ENCODE data around the gene XRN1.

XRN1 gene, protein sequence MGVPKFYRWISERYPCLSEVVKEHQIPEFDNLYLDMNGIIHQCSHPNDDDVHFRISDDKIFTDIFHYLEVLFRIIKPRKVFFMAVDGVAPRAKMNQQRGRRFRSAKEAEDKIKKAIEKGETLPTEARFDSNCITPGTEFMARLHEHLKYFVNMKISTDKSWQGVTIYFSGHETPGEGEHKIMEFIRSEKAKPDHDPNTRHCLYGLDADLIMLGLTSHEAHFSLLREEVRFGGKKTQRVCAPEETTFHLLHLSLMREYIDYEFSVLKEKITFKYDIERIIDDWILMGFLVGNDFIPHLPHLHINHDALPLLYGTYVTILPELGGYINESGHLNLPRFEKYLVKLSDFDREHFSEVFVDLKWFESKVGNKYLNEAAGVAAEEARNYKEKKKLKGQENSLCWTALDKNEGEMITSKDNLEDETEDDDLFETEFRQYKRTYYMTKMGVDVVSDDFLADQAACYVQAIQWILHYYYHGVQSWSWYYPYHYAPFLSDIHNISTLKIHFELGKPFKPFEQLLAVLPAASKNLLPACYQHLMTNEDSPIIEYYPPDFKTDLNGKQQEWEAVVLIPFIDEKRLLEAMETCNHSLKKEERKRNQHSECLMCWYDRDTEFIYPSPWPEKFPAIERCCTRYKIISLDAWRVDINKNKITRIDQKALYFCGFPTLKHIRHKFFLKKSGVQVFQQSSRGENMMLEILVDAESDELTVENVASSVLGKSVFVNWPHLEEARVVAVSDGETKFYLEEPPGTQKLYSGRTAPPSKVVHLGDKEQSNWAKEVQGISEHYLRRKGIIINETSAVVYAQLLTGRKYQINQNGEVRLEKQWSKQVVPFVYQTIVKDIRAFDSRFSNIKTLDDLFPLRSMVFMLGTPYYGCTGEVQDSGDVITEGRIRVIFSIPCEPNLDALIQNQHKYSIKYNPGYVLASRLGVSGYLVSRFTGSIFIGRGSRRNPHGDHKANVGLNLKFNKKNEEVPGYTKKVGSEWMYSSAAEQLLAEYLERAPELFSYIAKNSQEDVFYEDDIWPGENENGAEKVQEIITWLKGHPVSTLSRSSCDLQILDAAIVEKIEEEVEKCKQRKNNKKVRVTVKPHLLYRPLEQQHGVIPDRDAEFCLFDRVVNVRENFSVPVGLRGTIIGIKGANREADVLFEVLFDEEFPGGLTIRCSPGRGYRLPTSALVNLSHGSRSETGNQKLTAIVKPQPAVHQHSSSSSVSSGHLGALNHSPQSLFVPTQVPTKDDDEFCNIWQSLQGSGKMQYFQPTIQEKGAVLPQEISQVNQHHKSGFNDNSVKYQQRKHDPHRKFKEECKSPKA (N-terminal part only)

DNA sequence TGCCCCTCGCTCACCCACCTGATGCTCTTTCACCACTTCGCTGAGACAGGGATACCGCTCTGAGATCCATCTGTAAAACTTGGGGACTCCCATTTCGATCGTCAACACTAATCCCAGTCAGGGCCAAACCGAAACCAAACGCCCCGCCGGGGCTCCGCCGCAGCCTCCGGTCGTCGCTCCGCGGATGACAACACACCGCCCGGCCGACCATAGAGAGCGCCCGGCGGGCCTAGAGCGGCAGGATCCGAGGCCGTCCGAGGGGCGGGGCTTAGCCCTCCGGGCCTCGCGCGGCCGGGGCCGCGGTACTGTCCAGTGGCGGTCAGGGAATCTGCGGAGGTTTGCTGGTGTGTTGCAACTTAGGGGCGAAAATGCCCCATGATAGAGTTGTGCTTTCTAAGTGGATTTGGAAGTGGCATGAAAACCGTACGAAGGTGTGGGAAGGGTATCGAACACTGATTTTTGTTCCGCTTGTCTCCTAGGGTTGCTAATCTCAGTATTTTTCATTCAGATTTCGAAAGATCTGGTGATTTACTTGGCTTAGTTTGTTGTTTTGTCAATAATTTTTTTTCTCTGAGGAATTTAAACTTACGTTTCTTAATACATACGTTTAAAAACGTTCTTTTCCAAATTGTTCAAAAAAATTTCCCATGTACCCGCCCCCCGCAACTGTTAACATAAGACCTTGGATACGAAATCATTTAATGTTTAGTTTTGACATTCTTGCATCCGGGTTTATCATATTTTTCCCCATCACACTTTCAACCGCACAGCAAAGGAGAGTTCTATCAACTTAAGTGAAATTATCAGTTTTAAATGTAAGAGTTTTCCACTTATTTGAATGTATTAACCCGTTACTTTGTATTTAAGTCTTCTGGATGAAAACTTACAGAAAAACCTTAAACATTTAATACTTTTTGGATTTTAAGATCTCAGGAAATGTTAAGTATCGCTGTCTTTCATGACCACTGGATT is at the start of gene XRN1:
Gene XRN1, minus strand, starts transcription at position 186 of the 972 bp plus-strand sequence. Its CDS starts 93 bp downstream, at position 93.
- Histone ChIP-seq H3K27me3 (ENCODE audit: control insufficient read depth, insufficient read depth, low read length) (no peaks in the 10 kb centered on the region), H3K4me3 (ENCODE audit: low read length) (peak within 1 kb of the TSS; percentile 100), H3K36me3 (ENCODE audit: control insufficient read depth, insufficient read depth, low read length) (no peaks in the 10 kb centered on the region), H3K9ac (ENCODE audit: low read length) (peak within 1 kb of the TSS; percentile 100), H3K4me1 (ENCODE audit: control insufficient read depth, insufficient read depth, low read length) (peaks cover 5% of the 10 kb centered on the region), H3K27ac (ENCODE audit: low read depth, low read length) (peak within 1 kb of the TSS; percentile 93)

DNA sequence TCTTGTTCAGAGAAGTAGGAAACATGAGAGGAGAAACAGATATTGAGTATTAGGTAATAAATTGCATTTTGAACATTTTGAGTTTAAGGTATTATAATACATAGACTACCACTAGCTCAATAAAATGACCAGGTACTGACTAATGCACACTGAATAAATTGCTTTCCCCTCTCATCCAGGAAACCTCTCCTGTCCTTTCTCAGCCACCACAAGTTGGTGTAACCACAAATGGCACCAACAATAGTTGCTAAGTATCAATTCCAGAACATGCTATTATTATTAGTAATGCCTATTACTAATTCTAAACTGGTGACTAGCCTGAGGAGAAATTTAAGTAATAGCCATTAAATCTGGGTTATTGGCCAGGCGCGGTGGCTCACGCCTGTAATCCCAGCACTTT is 47.3 kb upstream of the XRN1 start:
- H3K36me3 ChIP-seq (ENCODE audit: control insufficient read depth, insufficient read depth, low read length) = peaks cover 7% of the 10 kb centered on the region
- H3K4me1 ChIP-seq (ENCODE audit: control insufficient read depth, insufficient read depth, low read length) = no peaks in the 10 kb centered on the region

DNA sequence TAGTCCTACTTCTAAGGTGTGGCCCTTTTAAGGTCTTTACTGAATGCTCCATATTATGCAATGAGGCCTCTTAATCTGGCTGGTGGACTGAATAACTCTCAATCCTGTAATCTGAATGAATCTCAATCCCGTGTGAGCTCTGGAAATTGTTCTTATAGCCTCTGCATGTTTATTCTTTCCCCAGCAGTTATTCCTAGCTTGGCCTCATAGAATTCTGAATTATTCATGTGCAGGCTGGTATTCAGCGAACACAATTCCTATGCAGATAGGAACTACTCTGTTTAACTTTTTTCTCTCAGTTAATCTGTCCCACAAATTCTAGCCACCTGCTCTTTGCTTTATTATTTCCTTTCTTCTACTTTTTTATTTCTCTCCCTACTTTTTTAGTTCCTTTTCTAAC is 44.3 kb upstream of the XRN1 start:
- Histone ChIP-seq H3K36me3 (ENCODE audit: control insufficient read depth, insufficient read depth, low read length) (peaks cover 13% of the 10 kb centered on the region), H3K9ac (ENCODE audit: low read length) (no peak overlapping the region), H3K4me1 (ENCODE audit: control insufficient read depth, insufficient read depth, low read length) (no peaks in the 10 kb centered on the region), H3K4me3 (ENCODE audit: low read length) (no peak overlapping the region), H3K27ac (ENCODE audit: low read depth, low read length) (no peak overlapping the region), H3K27me3 (ENCODE audit: control insufficient read depth, insufficient read depth, low read length) (no peaks in the 10 kb centered on the region)

More for the DNA sequence above, 47.3 kb upstream of the XRN1 start:
- no peak overlapping the region for H3K9ac ChIP-seq (ENCODE audit: low read length)
- no peak overlapping the region for H3K4me3 ChIP-seq (ENCODE audit: low read length)
- H3K27ac ChIP-seq (ENCODE audit: low read depth, low read length) = no peak overlapping the region
- H3K27me3 ChIP-seq (ENCODE audit: control insufficient read depth, insufficient read depth, low read length) = no peaks in the 10 kb centered on the region

DNA sequence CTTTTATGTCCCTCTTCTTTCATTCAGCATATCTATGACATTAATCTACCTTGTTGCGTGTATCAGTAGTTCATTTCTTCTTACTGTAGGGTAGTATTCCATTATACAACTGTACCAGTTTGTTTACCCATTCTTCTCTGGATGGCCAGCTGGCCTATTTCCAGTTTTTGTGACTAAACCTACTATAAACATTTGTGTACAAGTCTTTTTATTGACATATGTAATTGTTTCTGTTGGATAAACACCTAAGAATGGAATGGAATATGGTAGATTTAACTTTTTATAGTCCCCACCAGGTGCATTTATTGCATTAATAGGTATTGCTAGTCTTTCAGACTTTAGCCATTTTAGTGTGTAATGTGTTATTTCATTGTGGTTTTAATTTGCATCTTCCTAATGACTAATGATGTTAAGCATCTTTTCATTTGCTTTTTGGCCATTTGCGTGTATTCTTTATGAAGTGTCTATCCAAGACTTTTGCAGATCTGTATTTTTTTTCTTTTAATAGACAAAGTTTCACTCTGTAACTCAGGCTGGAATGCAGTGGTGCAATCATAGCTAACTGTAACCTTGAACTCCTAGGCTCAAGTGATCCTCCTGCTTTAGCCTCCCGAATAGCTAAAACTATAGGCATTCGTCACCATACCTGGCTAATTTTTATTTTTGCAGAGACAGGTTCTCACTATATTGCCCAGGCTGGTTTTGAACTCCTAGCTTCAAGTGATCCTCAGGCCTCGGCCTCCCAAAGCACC is 41.9 kb upstream of the XRN1 start:
- Histone ChIP-seq H3K27me3 (ENCODE audit: control insufficient read depth, insufficient read depth, low read length) (no peaks in the 10 kb centered on the region), H3K4me1 (ENCODE audit: control insufficient read depth, insufficient read depth, low read length) (no peaks in the 10 kb centered on the region), H3K9ac (ENCODE audit: low read length) (no peak overlapping the region), H3K27ac (ENCODE audit: low read depth, low read length) (no peak overlapping the region), H3K4me3 (ENCODE audit: low read length) (no peak overlapping the region), H3K36me3 (ENCODE audit: control insufficient read depth, insufficient read depth, low read length) (peaks cover 16% of the 10 kb centered on the region)

DNA sequence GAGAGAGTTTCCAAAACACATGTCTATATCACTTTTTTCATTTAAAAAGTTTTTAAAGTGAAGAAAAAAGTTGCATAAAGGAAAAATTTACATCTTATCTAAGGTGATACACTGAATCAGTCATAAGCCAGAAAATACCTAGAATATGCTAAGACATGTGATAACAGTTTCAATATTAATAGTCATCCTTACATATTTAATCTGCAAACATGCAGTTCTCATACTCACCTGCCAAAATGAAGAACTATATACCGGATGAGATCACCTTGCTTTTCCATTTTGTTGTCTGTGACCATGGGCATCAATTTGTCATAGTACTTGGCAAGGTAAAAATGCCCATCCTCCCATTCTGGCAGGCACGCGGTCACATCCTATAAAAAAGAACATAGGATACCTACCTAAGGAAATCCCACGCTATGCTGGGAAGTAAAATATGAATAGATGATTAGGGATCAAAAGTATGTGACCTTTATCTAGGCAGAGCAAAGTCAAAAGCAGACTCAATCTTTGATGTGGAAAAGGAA is 37.1 kb upstream of the XRN1 start:
- Histone ChIP-seq H3K36me3 (ENCODE audit: control insufficient read depth, insufficient read depth, low read length) (peaks cover 20% of the 10 kb centered on the region), H3K27me3 (ENCODE audit: control insufficient read depth, insufficient read depth, low read length) (no peaks in the 10 kb centered on the region), H3K27ac (ENCODE audit: low read depth, low read length) (no peak overlapping the region), H3K4me1 (ENCODE audit: control insufficient read depth, insufficient read depth, low read length) (no peaks in the 10 kb centered on the region), H3K9ac (ENCODE audit: low read length) (no peak overlapping the region), H3K4me3 (ENCODE audit: low read length) (no peak overlapping the region)

DNA sequence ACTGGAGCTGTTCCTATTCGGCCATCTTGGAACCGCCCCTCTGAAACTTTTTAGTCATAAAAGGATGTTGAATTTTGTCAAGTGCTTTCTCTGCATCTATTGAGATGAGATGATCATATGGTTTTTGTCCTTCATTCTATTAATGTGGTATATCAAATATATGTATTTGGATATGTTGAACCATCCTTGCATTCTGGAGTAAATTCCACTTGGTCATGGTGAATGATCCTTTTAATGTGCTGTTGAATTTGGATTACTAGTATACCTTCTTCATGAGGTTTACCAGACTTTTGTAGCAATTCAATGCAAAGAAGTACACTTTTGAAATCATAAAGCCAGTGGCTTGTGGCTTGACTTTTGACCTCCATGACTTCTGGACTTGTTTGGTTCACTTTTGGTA is 33.4 kb upstream of the XRN1 start:
- Histone ChIP-seq H3K27ac (ENCODE audit: low read depth, low read length) (no peak overlapping the region), H3K4me3 (ENCODE audit: low read length) (no peak overlapping the region), H3K36me3 (ENCODE audit: control insufficient read depth, insufficient read depth, low read length) (peaks cover 13% of the 10 kb centered on the region), H3K9ac (ENCODE audit: low read length) (no peak overlapping the region), H3K27me3 (ENCODE audit: control insufficient read depth, insufficient read depth, low read length) (no peaks in the 10 kb centered on the region), H3K4me1 (ENCODE audit: control insufficient read depth, insufficient read depth, low read length) (no peaks in the 10 kb centered on the region)

DNA sequence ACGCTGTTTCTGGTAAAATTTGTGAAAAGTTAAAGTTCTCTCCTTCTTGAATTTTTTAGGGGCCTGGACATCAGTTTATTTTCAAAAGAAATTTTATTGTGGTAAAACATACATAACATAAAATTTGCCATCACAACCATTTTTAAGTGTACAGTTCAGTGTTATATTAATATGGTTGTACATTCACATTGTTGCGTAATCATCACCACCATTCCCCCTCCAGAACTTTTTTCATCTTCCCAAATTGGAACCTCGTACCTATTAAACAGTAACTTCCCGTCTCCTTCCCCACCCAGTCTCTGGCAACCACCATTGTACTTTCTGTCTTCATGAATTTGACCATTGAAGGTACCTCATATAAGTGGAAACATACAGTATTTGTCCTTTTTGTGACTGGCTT is 23.0 kb upstream of the XRN1 start:
- Histone ChIP-seq H3K9ac (ENCODE audit: low read length) (no peak overlapping the region), H3K36me3 (ENCODE audit: control insufficient read depth, insufficient read depth, low read length) (no peaks in the 10 kb centered on the region), H3K27me3 (ENCODE audit: control insufficient read depth, insufficient read depth, low read length) (no peaks in the 10 kb centered on the region), H3K4me1 (ENCODE audit: control insufficient read depth, insufficient read depth, low read length) (no peaks in the 10 kb centered on the region), H3K4me3 (ENCODE audit: low read length) (no peak overlapping the region), H3K27ac (ENCODE audit: low read depth, low read length) (no peak overlapping the region)

DNA sequence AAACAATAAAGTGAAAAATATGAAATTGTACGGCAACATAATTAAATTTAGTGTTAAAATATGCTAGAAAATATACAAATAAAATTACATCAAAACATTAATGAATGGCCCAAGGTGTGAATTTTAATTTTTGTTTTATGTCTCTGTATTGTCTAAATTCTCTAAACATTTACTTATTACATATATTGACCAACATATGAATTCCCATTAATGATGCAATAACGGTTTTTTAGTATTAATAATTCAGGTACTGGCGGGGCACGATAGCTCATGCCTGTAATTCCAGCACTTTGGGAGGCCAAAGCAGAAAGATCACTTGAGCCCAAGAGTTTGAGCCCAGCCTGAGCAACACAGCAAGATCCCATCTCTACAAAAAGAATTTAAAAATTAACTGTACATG is 20.6 kb upstream of the XRN1 start:
- H3K4me1 ChIP-seq (ENCODE audit: control insufficient read depth, insufficient read depth, low read length) = no peaks in the 10 kb centered on the region
- H3K9ac ChIP-seq (ENCODE audit: low read length) = no peak overlapping the region
- no peaks in the 10 kb centered on the region for H3K36me3 ChIP-seq (ENCODE audit: control insufficient read depth, insufficient read depth, low read length)
- H3K4me3 ChIP-seq (ENCODE audit: low read length) = no peak overlapping the region
- no peak overlapping the region for H3K27ac ChIP-seq (ENCODE audit: low read depth, low read length)
- no peaks in the 10 kb centered on the region for H3K27me3 ChIP-seq (ENCODE audit: control insufficient read depth, insufficient read depth, low read length)

DNA sequence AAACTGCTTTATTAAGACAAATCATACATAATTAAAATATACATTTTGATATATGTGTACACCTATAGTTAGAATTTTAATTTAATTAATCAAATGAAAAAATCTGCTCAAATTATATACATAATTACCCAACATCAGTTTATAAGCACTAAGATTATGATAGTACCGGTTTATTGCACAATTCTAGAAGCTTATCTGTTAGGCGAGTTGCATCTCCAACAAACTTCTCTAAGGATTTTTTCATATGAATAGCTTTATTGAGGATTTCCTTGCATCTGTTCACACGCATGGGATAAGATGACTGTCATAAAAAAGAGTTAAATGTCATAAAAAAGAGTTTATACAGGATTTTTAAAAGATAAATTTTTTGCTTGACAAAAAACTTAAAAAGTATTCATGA is 19.9 kb upstream of the XRN1 start:
- no peaks in the 10 kb centered on the region for H3K36me3 ChIP-seq (ENCODE audit: control insufficient read depth, insufficient read depth, low read length)
- no peak overlapping the region for H3K9ac ChIP-seq (ENCODE audit: low read length)
- H3K4me3 ChIP-seq (ENCODE audit: low read length) = no peak overlapping the region
- H3K27ac ChIP-seq (ENCODE audit: low read depth, low read length) = no peak overlapping the region
- H3K27me3 ChIP-seq (ENCODE audit: control insufficient read depth, insufficient read depth, low read length) = no peaks in the 10 kb centered on the region
- H3K4me1 ChIP-seq (ENCODE audit: control insufficient read depth, insufficient read depth, low read length) = no peaks in the 10 kb centered on the region

DNA sequence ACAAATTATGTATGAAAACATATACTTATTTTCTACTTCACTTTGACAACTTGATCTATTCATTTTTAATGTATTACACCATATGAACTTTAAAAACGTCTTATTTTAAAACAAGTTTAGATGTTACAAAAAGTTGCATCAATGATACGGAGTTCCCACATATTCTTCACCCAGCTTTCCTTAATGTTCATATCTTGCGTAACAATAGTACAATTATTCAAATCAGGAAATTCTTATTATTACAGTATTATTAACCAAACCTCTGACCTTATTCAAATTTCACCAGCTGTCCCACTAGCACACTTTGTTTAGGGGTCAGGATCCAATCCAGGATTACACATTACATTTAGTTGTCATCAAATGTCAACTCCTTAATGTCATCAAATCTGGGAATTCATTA is 12.9 kb upstream of the XRN1 start:
- Histone ChIP-seq H3K36me3 (ENCODE audit: control insufficient read depth, insufficient read depth, low read length) (peaks cover 2% of the 10 kb centered on the region), H3K27ac (ENCODE audit: low read depth, low read length) (no peak overlapping the region)

DNA sequence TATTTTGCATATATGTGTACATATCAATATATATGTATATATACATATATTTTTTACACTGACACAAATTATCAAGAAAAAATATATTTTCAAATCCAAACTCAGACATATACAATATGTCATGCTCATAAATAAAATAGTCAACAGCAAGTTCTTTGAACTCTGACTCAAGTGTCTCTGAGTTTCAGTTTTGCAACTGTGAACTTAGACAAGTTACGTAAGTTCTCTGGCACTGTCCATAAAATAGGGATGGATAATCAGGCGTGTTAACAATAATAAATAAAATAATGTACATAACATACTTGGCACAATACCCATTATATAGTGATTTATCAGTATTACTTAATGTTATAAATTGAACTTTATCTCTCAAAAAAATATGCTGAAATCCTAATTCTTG is 12.1 kb upstream of the XRN1 start:
- Histone ChIP-seq H3K36me3 (ENCODE audit: control insufficient read depth, insufficient read depth, low read length) (peaks cover 2% of the 10 kb centered on the region), H3K4me3 (ENCODE audit: low read length) (no peak overlapping the region), H3K9ac (ENCODE audit: low read length) (no peak overlapping the region), H3K4me1 (ENCODE audit: control insufficient read depth, insufficient read depth, low read length) (no peaks in the 10 kb centered on the region), H3K27me3 (ENCODE audit: control insufficient read depth, insufficient read depth, low read length) (no peaks in the 10 kb centered on the region), H3K27ac (ENCODE audit: low read depth, low read length) (no peak overlapping the region)

More for the DNA sequence above, 12.9 kb upstream of the XRN1 start:
- Histone ChIP-seq H3K27me3 (ENCODE audit: control insufficient read depth, insufficient read depth, low read length) (no peaks in the 10 kb centered on the region), H3K4me1 (ENCODE audit: control insufficient read depth, insufficient read depth, low read length) (no peaks in the 10 kb centered on the region), H3K9ac (ENCODE audit: low read length) (no peak overlapping the region), H3K4me3 (ENCODE audit: low read length) (no peak overlapping the region)
